Prostate gland (tissue), 2 donors: ENCODE results near the gene USP11. TPM values are rescaled to one million over a fixed set of nuclear protein-coding genes. Genes with fewer than 3 reads are reported as not detected.

Experiments used
- DNase-seq: peaks from one replicate; pipeline ENCODE4 v3.0.0-alpha.2; 2019; ENCODE audit warnings: low spot score
- H3K27ac ChIP-seq, 2 donors: fragments of 200-600 bp; sonication (generic); 2 replicates each; pipeline ENCODE4 v1.5.1; 2017 to 2019
- H3K27me3 ChIP-seq: fragments of 200-600 bp; sonication (generic); replicated peaks from 2 replicates; pipeline ENCODE4 v1.5.1; 2019; ENCODE audit not compliant: insufficient read depth
- H3K36me3 ChIP-seq, 2 donors: fragments of 200-600 bp; sonication (generic); 1 replicate in 1 of 2; 2 replicates in 1 of 2; pipeline versions ENCODE4 v1.5.1 to v1.8.1; 2017 to 2019
- H3K4me1 ChIP-seq: fragments of 200-600 bp; sonication (generic); replicated peaks from 2 replicates; pipeline ENCODE4 v1.5.1; 2019
- H3K4me3 ChIP-seq, 2 donors: fragments of 200-600 bp; sonication (generic); 2 replicates each; pipeline ENCODE4 v1.5.1; 2017 to 2019
- H3K9me3 ChIP-seq: fragments of 200-600 bp; sonication (generic); 2 replicates; pipeline ENCODE4 v1.5.1; 2017
- CTCF ChIP-seq, 4 experiments: fragments of 200-600 bp in 2 of 4; fragments of 450-650 bp in 2 of 4; sonication (generic) in 2 of 4; IDR thresholded peaks; 1 replicate in 3 of 4; 2 replicates in 1 of 4; pipeline ENCODE4 v1.5.1; 2016 to 2019; ENCODE audit warnings: antibody characterized with exemption in 4 of 4, mild to moderate bottlenecking in 2 of 4, moderate library complexity in 2 of 4
- POLR2A ChIP-seq: fragments of 450-650 bp; IDR thresholded peaks from one replicate; pipeline ENCODE4 v1.6.1; 2016; ENCODE audit warnings: antibody characterized with exemption, mild to moderate bottlenecking
- POLR2AphosphoS5 ChIP-seq: sonication (generic); formaldehyde crosslinking; IDR thresholded peaks from one replicate; pipeline ENCODE4 v1.6.1; 2017; ENCODE audit warnings: antibody characterized with exemption
- WGBS: methylation state at CpG from one replicate; pipeline ENCODE4 v1.1.5; 2018; 5-methylcytosine and 5-hydroxymethylcytosine counted together
- intact Hi-C: fragments of 100-400 bp; cut with DNase I; formaldehyde crosslinking; loops from one replicate; pipeline ENCODE4 v1.14.2; 2022
- total RNA-seq, 2 donors: library from RNA; depleted of rRNA; stranded (reverse); fragments of >200 nt; gene quantifications; one replicate each; pipeline ENCODE4 v1.1.0, GENCODE V29; 2016

The USP11 gene
- total RNA-seq, 2 donors from 2014 or later, result 43.3 to 124 TPM

- Histone ChIP-seq H3K9me3 (no peaks in the 10 kb centered on the region), H3K4me1 (no peaks in the 10 kb centered on the region), H3K27ac (peak overlapping the region in 1 of 2 donors; percentile 8), H3K4me3 (no peak overlapping the region), H3K27me3 (no peaks in the 10 kb centered on the region), H3K36me3 (peaks cover 0 to 12% of the 10 kb centered on the region in 2 donors)
- no peak for DNase-seq
- intact Hi-C loops, result no loop called here
- WGBS, result 47% methylated on average over 8 of the region's 10 CpGs
- no peak for TF ChIP-seq POLR2AphosphoS5
- TF ChIP-seq CTCF (IDR thresholded peaks at IDR 0.05), result no peak
- TF ChIP-seq POLR2A, result no peak
Measured at GRCh38 chrX:47198026-47198686, 34.7 kb upstream of the USP11 start.

GRCh38 chrX:47198687-47199080 lies 34.1 kb upstream of the USP11 start:
- Histone ChIP-seq H3K27ac (no peak overlapping the region), H3K27me3 (no peaks in the 10 kb centered on the region), H3K9me3 (no peaks in the 10 kb centered on the region), H3K4me3 (no peak overlapping the region), H3K4me1 (no peaks in the 10 kb centered on the region), H3K36me3 (peaks cover 0 to 12% of the 10 kb centered on the region in 2 donors)
- TF ChIP-seq CTCF (IDR thresholded peaks at IDR 0.05) (no peak), POLR2AphosphoS5 (no peak), POLR2A (no peak)
- intact Hi-C loops, result no loop called here
- DNase-seq, result no peak
- WGBS, result 77% methylated on average over 15 of the region's 15 CpGs

DNA sequence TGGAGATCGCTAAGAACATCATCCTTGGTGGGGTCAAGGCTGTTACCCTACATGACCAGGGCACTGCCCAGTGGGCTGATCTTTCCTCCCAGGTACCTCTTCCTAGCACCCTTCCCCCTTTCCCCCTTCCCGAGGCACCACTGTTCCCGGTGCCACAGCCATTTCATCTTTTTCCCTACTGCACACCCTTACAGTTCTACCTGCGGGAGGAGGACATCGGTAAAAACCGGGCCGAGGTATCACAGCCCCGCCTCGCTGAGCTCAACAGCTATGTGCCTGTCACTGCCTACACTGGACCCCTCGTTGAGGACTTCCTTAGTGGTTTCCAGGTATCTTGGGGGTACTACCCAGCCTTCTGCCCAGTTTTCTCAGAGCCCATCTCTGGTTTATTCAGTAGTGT lies 33.5 kb upstream of the USP11 start:
- Histone ChIP-seq H3K36me3 (peaks cover 0 to 12% of the 10 kb centered on the region in 2 donors), H3K9me3 (no peaks in the 10 kb centered on the region), H3K4me1 (no peaks in the 10 kb centered on the region), H3K27me3 (no peaks in the 10 kb centered on the region), H3K27ac (no peak overlapping the region), H3K4me3 (no peak overlapping the region)
- no peak for DNase-seq
- intact Hi-C loops, result no loop called here
- 91% methylated on average over 9 of the region's 10 CpGs for WGBS
- TF ChIP-seq CTCF (IDR thresholded peaks at IDR 0.05) (no peak), POLR2AphosphoS5 (no peak), POLR2A (no peak)

DNA sequence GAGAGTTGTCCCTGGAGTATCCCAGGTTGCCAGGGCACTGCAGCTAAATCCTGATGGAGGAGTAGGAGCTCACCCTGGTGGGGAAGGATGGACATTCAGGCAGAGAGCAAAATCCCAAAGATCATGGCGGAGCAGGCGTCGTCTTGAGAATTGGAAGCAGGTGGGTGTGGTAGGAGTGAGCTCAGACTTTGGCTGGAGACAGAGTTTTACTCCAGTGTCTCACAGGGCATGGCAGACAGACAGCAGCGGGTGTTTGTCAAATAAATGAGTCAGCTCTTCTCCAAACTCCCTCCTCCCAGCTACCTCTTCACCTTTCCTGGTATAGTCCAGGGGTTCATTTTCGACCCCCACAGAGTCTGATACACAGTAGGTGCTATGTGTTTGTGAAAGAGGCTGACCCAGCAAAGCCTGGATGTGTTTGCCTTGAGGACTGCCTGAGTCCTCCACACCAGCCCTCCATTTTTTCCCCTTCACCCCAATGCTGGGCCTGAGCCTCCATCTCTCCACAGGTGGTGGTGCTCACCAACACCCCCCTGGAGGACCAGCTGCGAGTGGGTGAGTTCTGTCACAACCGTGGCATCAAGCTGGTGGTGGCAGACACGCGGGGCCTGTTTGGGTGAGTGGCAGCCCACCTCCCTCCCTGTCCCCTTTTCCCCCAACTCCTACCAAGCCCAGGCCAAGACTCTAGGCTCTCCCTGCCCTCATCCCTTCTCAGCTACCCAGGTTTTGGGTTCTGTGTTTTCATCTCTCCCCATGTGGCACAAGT lies 32.2 kb upstream of the USP11 start:
- Histone ChIP-seq H3K36me3 (peaks cover 0 to 12% of the 10 kb centered on the region in 2 donors), H3K9me3 (no peaks in the 10 kb centered on the region), H3K4me1 (no peaks in the 10 kb centered on the region), H3K27ac (peak overlapping the region; percentile 68 to 70), H3K4me3 (no peak overlapping the region), H3K27me3 (no peaks in the 10 kb centered on the region)
- WGBS, result 61% methylated on average over 9 of the region's 9 CpGs
- TF ChIP-seq CTCF (IDR thresholded peaks at IDR 0.05), result peak in 1 of 4 experiments; percentile 40
- TF ChIP-seq POLR2A, result peak; percentile 18
- peak; percentile 56 for TF ChIP-seq POLR2AphosphoS5
- intact Hi-C loops, result no loop called here
- DNase-seq, result peak; percentile 56
